MM.1S (cell line): ENCODE results near the gene COBLL1.

ENCODE experiments used
- CTCF ChIP-seq: fragments of 300-600 bp; sonication (generic); IDR thresholded peaks from 2 replicates; pipeline ENCODE4 v1.5.1; 2016; ENCODE audit warnings: antibody characterized with exemption, low read length, mixed read lengths
- EZH2 ChIP-seq: fragments of 300-600 bp; sonication (generic); optimal IDR thresholded peaks from 2 replicates; pipeline ENCODE3; 2017; ENCODE audit warnings: low read depth, mild to moderate bottlenecking, antibody characterized with exemption, low read length, mixed read lengths
- EZH2phosphoT487 ChIP-seq: fragments of 300-600 bp; sonication (generic); IDR thresholded peaks from 2 replicates; pipeline ENCODE4 v1.6.1; 2018; ENCODE audit warnings: antibody characterized with exemption, low read length

- TF ChIP-seq CTCF (no peak), EZH2phosphoT487 (no peak), EZH2 (no peak)
These were observed 38.4 kb upstream of the COBLL1 start for GRCh38 chr2:164879901-164880535.
